ENCODE measurements around the gene RFT1. TPM values are rescaled to one million over a fixed set of nuclear protein-coding genes. Genes with fewer than 3 reads are reported as not detected.

The RFT1 gene
- total and polyA plus RNA-seq, 2 of the 13 experiments (the other 11 are each of a cell fraction or from before 2014, with no cell fraction given), result 23.2 to 37.0 TPM

GRCh38 chr3:53169045-53169831 is 39.0 kb upstream of the RFT1 start (continued):
- TF ChIP-seq ARID5B (CRISPR knock-in tag; IDR thresholded peaks at IDR 0.05) (peak; percentile 42; the same call in 1 of the 2 replicates), JDP2 (CRISPR knock-in tag; IDR thresholded peaks at IDR 0.05; ENCODE audit: borderline replicate concordance) (no peak), ZNF512 (CRISPR knock-in tag; IDR thresholded peaks at IDR 0.05) (no peak), FUBP1 (CRISPR knock-in tag; IDR thresholded peaks at IDR 0.05; ENCODE audit: borderline replicate concordance) (no peak), ZNF629 (CRISPR knock-in tag; conservative IDR thresholded peaks at IDR 0.05) (no peak), ETV5 (CRISPR knock-in tag; IDR thresholded peaks at IDR 0.05; ENCODE audit: borderline replicate concordance) (peak; percentile 87; the same call in 1 of the 2 replicates), NONO (IDR thresholded peaks at IDR 0.05) (no peak), NONO (CRISPR knock-in tag; conservative IDR thresholded peaks at IDR 0.05) (peak; percentile 41), ZNF576 (CRISPR knock-in tag; IDR thresholded peaks at IDR 0.05) (no peak), PBX3 (CRISPR knock-in tag; IDR thresholded peaks at IDR 0.05; ENCODE audit: borderline replicate concordance) (no peak), MNT (IDR thresholded peaks at IDR 0.05) (no peak), REST (IDR thresholded peaks at IDR 0.05; ENCODE audit: borderline replicate concordance in 1 of 2, low read depth in 1 of 2, low read length in 2 of 2) (0 out of 4 replicates have a peak, but pooled peaks of 1 of the 2 experiments have one; percentile 18)
